NCI-H2081 treated with DMSO at 0.1 percent for 48 hours (cell line): Measurements from ENCODE around the gene ZBTB42.

Source experiments
- DNase-seq: peaks from one replicate; lab custom pipeline; 2025; lab: John Stamatoyannopoulos, UW

Gene ZBTB42

DNA sequence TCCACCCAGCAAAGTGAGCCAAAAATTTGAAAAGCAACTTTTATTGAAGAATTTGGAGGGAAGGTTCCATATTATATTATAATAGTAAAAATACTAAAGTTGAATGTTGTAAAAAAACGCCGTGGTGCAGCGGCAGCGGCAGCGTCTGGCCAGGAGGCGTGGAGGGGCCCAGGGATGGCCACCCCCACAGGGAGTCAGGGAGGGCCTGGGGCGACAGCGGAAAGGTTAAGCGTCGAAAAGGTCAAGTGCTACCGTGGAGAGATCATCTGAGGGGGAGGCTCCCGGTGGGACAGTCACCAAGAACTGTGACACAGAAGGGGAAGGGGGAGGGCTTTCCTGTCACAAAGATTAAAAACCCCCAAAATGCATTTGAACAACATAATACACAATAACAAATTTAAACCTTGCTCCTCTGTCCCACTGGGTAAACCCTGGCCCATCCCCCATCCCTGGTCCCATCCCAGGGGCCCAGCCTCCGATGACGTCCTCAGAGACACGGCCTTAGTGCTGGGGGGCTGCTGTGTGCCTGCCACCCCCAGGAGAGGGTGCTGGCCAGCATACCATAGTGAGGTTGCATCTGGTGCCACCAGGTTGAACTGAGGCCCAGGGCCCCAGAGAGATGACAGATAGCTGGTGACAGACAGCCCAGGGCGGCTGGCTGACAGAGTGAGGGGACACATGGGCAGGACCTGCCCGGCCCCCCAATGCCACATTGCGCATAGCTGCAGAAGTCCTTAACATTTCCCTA, 31.4 kb upstream of the ZBTB42 start:
- DNase-seq: no peak

DNA sequence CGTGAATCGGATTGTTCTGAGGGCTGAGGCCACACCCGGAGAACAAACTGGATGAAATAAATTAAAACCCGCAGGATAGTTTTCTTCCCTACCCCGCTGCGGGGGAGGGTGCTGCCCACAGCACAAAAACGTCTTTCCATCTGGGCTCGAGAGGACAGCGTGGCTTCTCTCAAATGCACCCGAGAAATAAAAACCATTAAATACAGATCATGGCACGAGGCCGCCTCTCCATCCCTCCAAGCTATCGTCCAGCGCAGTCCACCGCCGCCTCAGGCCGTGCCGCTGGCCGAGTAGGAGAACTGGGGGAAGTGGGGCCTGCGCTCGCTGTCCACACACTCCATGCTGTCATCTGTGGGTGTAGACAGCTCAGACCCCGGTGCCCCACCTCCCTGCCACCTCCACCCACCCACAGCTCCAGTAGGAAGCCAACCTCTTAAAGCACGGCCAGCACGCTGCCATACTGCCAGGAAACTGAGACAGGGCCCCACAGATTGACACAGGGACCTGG, 30.8 kb upstream of the ZBTB42 start:
- no peak for DNase-seq

DNA sequence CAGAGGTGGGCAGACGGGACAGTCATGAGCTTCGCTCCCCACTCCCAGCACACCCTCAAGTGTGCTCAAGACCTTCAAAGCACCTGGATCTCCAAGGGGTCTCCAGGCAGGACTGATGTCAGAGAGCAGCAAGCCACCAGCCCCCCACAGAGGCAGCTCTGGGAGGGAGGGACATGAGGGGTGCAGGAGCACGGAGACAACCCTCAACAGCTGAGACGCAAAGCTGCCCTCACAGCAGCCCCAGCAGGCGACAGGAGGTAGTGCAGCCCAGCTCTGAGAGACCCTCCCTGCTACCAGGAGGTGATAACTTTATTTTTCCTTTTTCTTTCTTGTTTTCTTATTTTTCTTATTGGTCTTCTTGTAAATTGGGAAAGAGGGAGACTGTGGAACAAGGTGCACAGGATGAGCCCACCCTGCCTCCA, 30.0 kb upstream of the ZBTB42 start:
- no peak for DNase-seq

DNA sequence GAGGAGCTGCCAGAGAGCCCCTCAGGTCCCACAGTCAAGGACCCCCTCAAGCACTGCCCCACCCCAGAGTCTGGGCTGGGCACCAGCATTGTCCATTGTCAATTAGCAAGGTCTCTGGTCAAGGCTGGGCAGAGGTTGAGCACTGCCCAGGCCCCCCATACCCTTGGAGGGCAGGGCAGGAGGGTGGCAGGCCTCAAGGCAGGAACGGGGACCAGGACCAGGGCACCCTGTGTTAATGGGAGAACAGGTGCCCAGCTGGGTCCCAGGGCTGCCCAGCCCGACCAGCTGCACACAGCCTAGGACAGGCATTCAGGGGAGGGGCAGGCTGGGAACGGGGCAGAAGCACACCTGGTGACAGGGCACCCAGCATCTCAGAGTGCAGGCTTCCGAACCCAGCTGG, 29.5 kb upstream of the ZBTB42 start:
- no peak for DNase-seq

DNA sequence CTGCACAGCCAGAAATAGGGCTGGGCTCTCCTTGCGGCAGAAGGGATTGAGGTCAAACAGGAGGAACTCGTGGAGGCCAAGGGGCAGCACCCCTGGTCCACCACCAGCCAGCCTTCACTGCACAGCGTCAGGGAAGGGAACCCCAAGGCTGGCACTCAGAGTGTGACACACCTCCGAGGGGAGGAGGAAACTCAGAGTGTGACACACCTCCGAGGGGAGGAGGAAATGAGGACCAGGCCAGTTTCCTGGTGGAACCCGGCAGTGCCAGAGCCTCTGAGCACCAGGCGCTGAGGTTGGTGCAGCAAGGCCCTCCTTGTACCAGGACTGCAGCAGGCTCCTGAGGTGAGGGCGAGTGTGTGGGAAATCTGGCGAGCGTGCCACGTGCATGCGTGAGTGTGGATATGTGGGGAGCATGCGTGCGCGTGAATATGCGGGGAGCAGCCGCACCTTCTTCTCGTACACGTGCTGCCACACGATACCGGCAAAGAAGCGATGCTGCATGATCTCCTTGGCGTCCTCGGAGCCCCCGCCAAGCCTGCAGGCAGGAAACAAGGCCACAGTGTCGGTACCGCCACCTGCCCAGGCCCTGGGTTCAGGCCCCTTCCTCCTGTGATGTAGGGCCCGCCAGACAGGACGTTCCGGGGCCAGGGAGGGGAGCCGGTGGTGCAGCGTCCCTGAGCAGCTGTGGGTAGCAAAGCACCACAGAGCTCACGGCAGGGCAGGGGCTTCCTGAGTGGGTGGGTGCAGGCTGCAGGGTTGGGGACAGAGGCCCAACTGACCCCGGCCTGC, 28.8 kb upstream of the ZBTB42 start:
- DNase-seq: no peak

DNA sequence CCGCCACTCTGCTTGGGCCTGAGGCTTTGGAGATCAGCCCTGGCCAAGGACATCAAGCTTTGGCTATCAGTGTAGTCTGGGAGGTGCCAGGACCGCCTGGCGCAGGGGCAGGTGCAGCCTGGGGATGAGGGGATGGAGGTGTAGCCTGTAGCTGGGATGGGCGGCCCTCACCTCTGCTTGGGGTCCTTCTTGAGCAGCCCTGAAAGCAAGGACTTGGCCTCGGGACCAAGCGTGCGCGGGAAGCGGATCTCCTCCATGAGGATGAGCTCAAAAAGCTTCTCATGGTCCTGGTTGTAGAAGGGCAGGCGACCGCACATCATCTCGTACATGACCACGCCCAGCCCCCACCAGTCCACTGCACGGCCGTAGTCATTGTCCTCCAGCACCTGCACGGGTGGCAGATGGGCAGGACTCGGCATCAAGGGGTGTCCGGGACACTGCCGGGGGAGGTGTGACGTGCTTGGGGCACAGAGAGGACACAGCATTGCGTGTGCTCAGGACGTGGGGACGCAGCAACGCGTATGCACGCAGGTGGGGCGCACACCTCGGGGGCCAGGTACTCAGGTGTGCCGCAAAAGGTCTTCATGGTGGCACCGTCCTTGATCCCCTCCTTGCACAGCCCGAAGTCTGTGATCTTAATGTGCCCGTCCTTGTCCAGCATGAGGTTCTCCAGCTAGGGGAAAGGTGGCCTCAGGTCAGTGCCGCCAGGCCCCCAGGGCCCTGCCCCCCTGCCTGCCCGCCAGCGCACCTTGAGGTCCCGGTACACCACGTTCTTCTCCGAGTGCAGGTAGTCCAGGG, 28.0 kb upstream of the ZBTB42 start:
- no peak for DNase-seq

DNA sequence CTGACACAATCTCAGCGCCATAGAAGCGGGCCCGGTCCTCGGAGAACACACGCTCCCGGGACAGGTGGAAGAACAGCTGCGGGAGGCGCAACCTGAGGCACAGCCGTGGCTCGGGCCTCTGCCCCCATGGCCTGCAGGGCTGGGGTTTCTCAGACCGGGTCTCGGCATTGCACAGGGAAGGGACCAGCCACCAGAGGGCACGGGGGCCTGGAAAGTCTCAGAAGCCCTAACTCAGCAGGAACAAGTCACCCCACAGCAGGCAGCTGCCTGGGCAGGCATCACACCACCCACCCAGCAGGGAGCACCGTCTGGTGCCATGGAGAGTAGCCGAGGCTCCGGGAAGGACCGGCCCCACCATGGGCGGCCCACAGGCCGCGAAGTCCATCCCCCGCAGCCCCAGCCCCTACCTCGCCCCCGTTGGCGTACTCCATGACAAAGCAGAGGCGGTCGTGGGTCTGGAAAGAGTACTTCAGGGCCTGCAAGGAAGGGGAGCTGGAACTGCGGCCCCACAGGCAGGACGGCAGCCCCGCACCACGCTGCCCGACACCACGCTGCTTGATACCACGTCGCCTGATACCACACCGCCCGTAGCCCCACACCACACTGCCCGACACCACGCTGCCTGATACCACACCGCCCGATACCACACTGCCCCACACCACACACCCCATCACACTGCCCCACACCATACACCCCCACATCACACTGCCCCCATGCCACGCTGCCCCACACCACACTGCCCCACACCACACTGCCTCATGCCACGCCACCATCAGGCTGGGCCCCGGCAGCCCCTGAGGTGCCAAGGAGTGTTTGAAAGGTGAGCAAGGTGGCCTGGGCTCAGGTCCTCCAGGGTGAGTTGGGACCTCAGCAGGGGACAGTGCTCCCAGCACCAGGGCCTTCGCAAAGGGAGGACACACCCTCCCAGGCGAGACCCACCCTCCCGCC, 27.1 kb upstream of the ZBTB42 start:
- DNase-seq: no peak

DNA sequence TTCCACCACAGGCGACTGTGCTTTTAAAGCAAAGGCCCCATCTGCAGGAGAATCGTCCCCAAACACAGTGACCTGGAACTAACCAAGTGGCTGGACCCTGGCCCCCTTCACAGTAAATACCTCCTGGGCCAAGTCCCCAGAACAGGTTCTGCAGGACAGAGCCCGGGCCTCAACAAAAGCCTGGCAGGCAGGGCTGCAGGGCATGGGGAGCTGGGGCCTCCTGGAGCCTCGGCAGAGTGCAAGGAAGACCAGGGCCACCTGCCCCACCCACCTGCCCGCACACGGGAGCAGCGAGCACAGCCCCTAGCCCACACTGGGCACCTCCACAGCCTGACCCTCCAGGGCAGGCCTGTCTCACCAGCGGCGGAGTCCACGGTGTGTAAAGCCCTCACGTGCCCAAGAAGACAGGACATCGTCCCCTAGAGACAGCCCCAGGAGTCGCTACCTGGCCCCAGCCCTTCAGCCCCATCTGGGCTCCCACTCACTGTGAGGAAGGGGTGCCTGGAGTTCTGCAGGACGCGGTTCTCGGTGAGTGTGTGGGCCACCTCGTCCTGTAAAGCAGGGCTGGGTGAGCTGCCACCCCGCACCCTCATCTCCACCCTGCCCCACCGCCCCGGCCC, 26.3 kb upstream of the ZBTB42 start:
- DNase-seq: no peak

DNA sequence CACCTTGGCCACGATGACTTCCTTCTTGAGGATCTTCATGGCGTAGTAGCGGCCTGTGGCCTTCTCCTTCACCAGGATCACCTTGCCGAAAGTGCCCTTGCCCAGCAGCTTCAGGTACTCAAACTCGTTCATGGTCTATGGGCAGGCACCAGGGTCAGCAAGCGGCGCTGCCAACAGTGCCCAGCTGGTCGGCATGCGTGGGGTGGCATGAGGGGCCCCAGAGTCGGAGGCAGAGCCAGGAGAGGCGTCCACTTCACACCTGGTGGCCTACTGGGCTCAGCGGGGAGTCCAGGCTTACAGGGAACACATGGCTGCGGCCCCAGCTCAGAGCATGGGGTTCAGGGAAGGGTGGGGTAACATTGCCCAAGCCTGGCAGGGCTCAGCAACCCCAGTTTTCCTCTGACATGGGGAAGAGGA, 25.8 kb upstream of the ZBTB42 start:
- no peak for DNase-seq

DNA sequence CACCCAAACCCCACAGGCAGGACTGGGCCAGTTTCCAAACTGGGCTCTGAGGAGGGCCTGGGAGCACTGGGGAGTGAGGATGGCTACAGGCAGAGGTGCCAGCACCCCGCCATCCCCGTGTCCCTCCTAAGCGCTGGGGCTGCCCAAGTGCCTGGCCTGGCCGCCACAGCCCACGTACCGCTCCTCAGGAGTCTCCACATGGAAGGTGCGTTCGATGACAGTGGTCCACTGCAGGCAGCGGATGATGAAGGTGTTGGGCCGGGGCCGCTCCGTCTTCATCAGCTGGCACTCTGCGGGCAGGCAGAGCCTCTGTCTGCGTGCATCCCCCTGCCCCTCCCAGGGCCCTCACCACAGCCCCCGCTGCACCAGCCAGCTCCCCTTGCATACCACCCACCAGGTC, 24.4 kb upstream of the ZBTB42 start:
- no peak for DNase-seq

DNA sequence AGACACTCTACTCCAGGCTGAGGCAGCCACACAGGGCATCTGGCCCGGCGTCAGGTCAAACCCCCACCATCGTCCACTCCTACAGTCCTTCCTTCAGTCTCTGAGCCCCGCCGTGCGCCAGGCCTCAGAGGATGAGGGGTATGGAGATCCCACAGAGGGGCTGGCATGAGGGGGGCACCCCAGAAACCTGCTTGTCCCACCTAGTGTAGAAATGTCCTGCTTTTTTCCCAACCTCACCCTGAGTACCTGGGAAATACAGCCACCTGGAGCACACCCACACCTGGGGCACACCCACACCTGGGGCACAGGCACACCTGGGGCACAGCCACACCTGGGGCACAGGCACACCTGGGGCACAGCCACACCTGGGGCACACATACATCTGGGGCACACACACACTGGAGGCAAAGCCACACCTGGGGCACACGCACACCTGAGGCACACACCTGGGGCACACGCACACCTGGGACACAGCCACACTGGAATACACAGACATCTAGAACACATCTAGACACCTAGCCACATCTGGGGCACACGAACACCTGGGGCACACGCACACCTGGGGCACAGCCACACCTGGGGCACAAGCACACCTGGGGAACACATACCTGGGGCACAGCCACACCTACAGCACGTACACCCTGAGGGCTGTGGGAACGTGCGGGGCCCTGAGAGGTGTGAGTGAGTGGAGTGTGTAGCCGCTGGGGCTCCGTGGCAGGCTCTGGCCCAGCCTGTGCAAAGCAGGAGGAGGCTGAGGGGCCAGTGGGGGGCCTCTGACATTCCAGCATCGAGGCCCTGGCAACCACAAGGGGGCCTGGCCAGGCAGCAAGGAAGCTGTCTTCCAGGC, 23.7 kb upstream of the ZBTB42 start:
- DNase-seq: no peak

DNA sequence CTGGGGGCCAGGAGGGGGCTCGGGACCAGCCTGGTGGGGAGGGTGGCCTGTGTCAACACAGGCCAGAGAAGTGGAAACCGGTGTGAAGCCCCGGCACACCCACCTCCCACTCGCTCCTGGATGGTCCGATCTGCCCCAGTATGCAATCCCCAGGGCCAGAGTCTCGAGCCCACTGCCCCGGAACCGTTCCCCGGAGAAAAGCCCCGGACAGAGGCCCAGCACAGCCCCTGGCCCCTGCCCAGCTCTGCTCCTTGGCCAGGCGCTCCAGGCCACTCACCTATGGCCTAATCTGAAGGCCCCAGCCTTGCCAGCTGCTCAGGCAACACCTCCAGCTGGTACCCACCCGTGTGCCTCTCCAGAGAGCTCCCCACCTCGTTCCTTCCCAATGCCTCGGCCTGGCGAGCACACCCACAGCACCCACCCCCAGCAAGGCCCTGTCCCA, 23.1 kb upstream of the ZBTB42 start:
- no peak for DNase-seq

DNA sequence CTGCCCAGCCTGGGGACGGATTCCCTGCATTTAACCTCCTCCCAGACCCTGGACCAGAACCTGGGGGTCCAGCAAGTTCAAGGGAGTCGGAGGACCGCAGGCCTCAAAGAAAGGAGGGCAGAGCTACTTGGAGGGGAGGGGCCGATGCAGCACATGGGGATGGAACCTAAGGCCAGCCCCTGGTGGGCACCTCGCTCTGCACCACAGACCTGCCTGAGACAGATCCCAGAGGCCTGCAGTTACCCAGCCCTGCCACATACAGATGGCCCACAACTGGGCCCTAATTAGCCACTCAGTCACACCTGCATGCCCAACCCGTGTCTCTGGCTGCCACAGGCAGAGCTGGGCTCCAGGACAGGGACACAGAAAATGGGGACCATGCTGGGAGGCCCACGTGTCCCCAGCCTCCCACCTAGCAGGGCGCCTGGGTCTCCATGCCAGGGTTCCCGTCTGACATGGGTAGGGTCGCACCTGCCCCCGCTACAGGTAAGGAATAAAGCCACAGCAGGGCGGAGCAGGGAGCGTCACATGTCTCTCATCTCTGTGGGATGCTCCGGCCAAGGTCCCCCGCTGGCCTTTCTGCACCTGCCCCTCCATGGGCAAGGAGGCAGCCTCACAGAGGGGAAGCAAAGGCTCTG, 22.1 kb upstream of the ZBTB42 start:
- DNase-seq: no peak

DNA sequence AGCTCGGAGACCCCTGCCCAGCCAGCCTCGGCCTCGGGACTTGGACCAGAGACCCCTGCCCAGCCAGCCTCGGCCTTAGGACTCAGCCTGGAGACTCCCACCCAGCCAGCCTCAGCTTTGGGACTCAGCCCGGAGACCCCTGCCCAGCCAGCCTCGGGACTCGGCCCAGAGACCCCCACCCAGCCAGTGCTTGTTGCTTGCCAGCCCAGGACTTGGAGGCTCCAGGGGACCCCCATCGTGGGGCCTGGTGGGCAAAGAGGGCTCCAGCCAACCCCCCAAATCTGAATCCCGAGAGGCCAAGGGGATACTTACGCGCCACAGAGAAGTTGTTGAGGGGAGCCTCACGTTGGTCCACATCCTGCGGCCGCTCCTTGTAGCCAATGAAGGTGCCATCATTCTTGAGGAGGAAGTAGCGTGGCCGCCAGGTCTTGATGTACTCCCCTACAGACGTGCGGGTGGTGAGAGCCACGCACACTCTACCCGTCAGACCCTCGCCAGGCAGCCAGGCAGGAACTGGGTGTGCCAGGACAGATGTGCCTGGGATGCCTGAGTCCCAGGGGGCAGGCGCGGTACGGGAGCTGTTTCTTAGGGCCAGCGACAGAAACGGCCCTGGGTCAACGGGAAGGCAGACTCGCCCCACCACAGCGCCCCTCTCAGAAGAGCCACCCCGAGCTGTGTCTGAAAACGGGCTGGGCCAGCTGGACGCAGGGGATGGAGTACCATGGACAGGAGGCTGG, 21.0 kb upstream of the ZBTB42 start:
- no peak for DNase-seq

DNA sequence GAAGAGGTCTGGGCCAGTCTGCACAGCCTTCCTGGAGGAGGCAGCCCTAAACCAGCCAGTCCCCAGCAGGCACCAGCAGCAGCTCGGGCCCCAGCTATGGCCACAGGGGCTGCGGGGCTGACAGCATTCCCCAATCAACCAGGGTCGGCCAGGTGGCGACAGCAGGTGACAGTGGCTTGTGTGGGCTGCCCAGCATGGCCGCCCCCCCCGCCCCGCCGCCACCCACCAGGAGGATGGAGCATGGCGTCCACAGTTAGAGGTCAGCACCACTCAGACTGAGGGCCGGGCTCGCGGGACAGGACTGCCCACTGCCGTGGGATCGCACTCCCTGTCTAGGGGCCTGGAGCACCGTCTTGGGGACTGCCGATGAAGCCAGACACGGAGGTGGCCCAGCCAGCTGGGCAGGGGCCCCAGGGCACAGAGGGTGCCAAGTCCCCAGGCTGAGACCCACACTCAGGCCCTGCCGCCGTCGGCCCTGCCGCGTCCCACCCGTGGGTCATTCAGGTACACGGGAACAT, 20.3 kb upstream of the ZBTB42 start:
- DNase-seq: no peak

DNA sequence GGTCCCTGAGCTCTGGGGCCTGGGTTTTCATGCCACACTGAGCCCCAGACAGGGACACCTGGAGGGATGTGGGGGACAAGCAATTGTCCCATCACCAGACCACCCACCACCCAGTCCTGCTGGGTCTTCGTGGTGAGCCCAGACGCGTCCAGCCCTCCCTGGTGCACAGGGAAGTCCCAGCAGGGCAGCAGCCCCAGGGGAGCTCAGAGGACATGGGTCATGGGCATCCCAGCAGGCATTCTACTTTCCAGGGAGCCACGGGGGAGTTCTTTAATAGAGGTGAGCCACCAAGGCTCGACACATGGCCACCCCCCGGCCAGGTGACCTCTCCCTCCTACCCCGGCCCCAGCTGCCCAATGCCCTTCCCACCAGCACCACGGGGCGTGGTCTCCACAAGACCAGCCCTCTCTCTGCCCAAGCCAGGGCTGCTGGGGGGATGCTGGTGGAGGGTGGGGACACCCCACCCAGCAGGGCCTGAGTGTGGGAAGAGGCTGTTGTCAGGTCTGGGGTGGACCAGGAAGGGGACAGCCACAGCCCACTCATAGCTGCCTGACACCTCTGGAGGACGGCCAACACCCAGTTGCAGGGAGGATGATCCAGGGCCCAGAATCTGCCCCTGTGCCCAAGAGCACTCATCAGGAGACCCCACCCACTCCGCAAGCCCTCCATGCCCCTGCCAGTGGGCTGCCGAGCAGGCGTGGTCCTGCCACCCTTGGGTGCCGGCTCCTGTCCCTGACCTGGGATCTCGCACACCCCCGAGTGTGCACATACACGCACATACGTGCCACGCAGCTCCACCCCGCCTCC, 19.4 kb upstream of the ZBTB42 start:
- no peak for DNase-seq

DNA sequence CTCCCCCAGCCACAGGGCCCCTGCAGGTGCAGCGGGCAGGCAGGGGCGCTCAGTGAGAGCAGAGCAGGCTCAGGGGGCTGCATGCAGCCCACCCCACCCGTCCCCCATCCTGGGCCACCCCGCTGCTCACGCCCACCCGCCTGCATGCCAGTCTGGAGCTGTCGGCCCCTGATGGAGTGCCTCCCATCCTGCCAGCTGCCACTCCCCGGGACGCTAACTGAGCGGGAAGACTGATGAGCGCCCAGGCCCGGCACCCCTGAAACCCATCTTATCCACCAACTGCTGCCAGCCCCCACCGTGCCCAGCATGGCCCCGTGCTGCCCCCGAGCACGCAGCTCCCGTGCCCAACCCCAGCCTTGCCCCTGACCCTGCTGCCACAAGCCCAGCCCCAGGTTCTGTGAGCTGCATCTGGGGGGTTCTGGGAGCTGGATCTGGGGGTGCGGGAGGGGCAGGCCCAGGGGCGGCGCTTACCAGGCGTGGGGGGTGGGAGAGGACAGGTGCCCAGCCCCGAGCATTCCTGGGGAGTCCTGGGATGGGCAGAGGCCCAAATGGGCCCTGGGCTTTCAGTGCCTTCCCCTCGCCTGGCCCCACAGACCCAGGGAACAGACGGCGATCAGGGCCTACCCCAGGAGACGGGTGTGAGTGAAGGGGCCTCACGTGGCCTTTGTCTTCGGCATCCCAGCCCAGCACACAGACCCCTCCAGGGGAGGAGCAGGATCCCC, 18.7 kb upstream of the ZBTB42 start:
- no peak for DNase-seq
